ENCODE measurements around the gene FHOD3. TPM values are rescaled to one million over a fixed set of nuclear protein-coding genes. Genes with fewer than 3 reads are reported as not detected.

Gene FHOD3
- total RNA-seq, 1 donor from 2014 or later = 16.3 TPM

GRCh38 chr18:36649205-36649604 lies 351.7 kb downstream of the FHOD3 start:
- no peaks in the 10 kb centered on the region for H3K36me3 Mint-ChIP-seq
- no peaks in the 10 kb centered on the region for H3K27me3 Mint-ChIP-seq (ENCODE audit: low read depth)
- TF ChIP-seq CTCF (IDR thresholded peaks at IDR 0.05; ENCODE audit: unreplicated experiment) = no peak

DNA sequence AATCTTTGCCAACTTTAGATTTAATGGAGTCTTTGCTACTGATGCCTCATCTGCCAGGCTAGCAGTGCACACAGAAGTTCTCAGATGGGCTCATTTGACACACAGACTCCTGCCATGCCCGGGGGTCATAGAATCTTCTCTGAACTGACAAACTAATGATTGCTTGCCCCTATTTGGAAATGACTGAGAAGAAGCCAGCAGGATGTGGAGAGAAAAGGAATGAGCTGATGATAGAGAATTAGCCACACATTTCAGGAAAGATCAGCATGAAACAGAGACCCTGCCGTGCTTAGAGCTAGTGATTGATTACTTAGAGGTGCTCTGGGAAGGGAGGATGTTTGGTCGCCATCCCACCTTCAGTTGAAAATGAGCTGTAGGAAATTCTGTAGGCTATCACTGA lies 352.8 kb downstream of the FHOD3 start:
- Mint-ChIP-seq H3K4me3 (no peak overlapping the region), H3K27me3 (ENCODE audit: low read depth) (no peaks in the 10 kb centered on the region), H3K36me3 (no peaks in the 10 kb centered on the region), H3K9me3 (no peaks in the 10 kb centered on the region), H3K27ac (no peak overlapping the region), H3K4me1 (no peaks in the 10 kb centered on the region)
- DNase-seq (ENCODE audit: low spot score in 2 of 2, unreplicated experiment in 2 of 2) = no peak
- TF ChIP-seq CTCF (IDR thresholded peaks at IDR 0.05; ENCODE audit: unreplicated experiment) = no peak

More at GRCh38 chr18:36649205-36649604, 351.7 kb downstream of the FHOD3 start:
- Mint-ChIP-seq H3K4me1 (no peaks in the 10 kb centered on the region), H3K9me3 (no peaks in the 10 kb centered on the region), H3K27ac (no peak overlapping the region), H3K4me3 (no peak overlapping the region)
- DNase-seq (ENCODE audit: low spot score in 2 of 2, unreplicated experiment in 2 of 2) = no peak

- DNase-seq (ENCODE audit: low spot score in 2 of 2, unreplicated experiment in 2 of 2) = no peak
- no peaks in the 10 kb centered on the region for H3K9me3 Mint-ChIP-seq
- TF ChIP-seq CTCF (IDR thresholded peaks at IDR 0.05; ENCODE audit: unreplicated experiment) = no peak
- H3K27ac Mint-ChIP-seq = no peak overlapping the region
- no peaks in the 10 kb centered on the region for H3K27me3 Mint-ChIP-seq (ENCODE audit: low read depth)
- H3K36me3 Mint-ChIP-seq = no peaks in the 10 kb centered on the region
- no peak overlapping the region for H3K4me3 Mint-ChIP-seq
- no peaks in the 10 kb centered on the region for H3K4me1 Mint-ChIP-seq
Measured at GRCh38 chr18:36650906-36651305, 353.4 kb downstream of the FHOD3 start.

GRCh38 chr18:36652503-36652902 lies 355.0 kb downstream of the FHOD3 start:
- H3K36me3 Mint-ChIP-seq = no peaks in the 10 kb centered on the region
- H3K4me1 Mint-ChIP-seq = no peaks in the 10 kb centered on the region
- H3K27me3 Mint-ChIP-seq (ENCODE audit: low read depth) = no peaks in the 10 kb centered on the region
- no peak overlapping the region for H3K4me3 Mint-ChIP-seq
- TF ChIP-seq CTCF (IDR thresholded peaks at IDR 0.05; ENCODE audit: unreplicated experiment) = no peak
- no peak overlapping the region for H3K27ac Mint-ChIP-seq
- no peaks in the 10 kb centered on the region for H3K9me3 Mint-ChIP-seq
- no peak for DNase-seq (ENCODE audit: low spot score in 2 of 2, unreplicated experiment in 2 of 2)

DNA sequence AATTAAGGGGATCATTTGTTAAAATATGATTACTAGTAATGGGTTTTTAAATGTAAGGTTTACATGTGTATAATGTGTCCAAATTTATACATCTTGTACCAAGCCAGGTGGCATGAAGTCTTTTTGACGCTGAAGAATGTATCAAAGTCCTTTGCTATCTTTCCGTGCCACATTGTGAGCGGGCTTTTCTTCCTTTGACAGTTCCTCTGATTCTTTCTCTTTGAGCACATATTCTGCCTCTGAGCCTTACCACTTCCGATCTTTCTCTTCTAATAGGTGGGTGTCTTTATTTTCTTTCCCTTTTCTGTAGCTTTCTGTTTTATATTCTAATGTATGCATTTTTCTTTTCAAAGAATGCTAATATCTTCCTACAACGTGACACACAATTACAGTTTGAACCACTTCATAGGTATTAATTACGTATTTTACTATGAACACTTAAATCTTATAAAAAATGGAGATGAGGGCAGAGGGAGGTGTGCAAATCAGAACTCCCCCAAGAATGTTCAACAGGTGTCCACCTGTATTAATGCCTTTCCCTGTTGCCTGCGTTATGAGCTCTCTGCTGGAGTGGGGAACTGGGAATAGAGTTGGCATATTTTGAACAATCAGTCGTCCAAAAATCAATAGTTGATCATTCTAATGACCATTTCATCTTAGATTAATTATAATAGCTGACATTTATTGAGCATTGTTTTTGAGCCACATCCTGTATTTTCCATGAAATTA lies 355.8 kb downstream of the FHOD3 start:
- Mint-ChIP-seq H3K36me3 (no peaks in the 10 kb centered on the region), H3K4me3 (no peak overlapping the region), H3K27ac (no peak overlapping the region), H3K27me3 (ENCODE audit: low read depth) (no peaks in the 10 kb centered on the region), H3K9me3 (no peaks in the 10 kb centered on the region), H3K4me1 (peaks cover 2% of the 10 kb centered on the region)
- DNase-seq (ENCODE audit: low spot score in 2 of 2, unreplicated experiment in 2 of 2) = no peak
- no peak for TF ChIP-seq CTCF (IDR thresholded peaks at IDR 0.05; ENCODE audit: unreplicated experiment)
